KOPT-K1 (cell line): Measurements from ENCODE around the gene DLG4.
"Not testable (repeated sequence)": the region's sequence is repeated elsewhere in the genome, so short reads cannot be mapped to it uniquely, and the experiment has no call there.

Experiments used
- H3K27ac ChIP-seq: fragments of 200-600 bp; sonication (generic); 2 replicates; pipeline ENCODE4 v1.5.1; 2016; ENCODE audit warnings: antibody characterized with exemption, mild to moderate bottlenecking, low read depth, low read length; ENCODE audit not compliant: poor library complexity, severe bottlenecking
- H3K36me3 ChIP-seq: fragments of 200-600 bp; sonication (generic); 2 replicates; pipeline ENCODE4 v1.5.1; 2017; ENCODE audit warnings: antibody characterized with exemption, mild to moderate bottlenecking, low read length, moderate library complexity; ENCODE audit not compliant: insufficient read depth
- H3K9me3 ChIP-seq: fragments of 200-600 bp; sonication (generic); 2 replicates; pipeline ENCODE4 v1.5.1; 2017; ENCODE audit warnings: antibody characterized with exemption, low read length, mild to moderate bottlenecking; ENCODE audit not compliant: insufficient read depth, poor library complexity, severe bottlenecking

Gene DLG4

DNA sequence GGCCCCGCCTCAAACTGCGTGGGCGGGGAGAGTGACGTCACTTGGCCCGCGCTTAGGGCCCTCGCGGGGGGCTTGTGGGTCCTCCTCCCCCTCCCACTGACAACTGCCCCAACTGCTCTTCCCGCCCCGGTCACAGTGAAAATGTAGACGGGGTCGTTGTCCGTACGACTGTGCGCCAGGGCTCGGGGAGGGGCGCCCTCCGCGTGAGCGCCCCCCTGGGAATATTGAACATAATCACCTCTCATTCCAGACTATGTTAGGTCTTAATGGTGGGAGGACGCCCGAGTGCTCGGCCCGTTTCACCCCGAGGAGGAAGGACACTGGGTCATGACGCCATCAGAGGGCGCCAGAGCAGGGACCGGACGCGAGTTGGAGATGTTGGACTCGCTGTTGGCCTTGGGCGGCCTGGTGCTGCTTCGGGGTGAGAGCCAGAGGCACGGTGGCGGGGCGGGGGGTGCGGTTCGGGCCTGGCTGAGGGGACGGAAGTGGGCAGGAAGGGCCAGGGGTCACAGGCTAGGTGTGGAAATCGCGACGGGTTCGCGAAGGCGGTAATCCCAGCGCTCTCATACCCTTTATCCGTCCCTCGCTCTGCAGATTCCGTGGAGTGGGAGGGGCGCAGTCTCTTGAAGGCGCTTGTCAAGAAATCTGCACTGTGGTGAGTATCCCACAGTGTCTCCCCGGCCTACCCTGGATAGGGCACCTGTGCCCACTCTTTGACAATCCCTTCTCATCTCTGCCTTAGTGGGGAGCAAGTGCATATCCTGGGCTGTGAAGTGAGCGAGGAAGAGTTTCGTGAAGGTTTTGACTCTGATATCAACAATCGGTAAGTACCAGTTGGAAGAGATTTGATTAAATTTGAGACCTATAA lies 32.8 kb upstream of the DLG4 start, which contains the start of gene ELP5:
ELP5 (plus strand) TSS at position 40 of the 868 bp plus-strand sequence; CDS start at position 376, 336 bp downstream.
- H3K36me3 ChIP-seq: peaks cover 43% of the 10 kb centered on the region

DNA sequence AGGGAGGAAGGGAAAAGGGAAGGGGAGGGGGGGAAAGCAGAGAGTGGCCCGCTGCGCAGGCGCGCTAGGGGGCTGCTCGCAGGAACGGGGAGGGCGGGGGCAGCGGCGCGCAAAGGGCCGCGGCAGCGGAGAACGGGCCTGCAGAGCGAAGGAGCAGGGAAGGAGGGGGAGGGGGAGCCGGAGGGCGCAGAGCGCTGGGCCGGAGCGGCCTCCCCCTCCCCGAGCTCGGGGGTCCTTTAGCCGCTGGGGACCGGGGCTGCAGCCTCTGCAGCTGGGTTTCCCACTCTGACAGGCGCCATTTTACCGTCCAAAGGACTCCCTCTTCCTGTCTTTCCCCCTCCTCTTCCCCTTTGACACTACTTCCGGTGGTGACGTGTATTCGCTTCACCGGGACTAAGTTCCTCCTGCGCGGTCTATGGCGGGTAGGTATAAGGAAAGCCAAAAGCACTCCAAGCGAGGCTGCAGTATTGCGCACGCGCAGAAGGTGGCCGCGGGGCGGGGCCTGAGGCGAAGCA lies 32.1 kb upstream of the DLG4 start, which contains the start of gene CTDNEP1:
CTDNEP1 (minus strand) TSS at position 74 of the 515 bp plus-strand sequence. CDS start 438 bp downstream, outside the sequence.
- peaks cover 43% of the 10 kb centered on the region for H3K36me3 ChIP-seq
- H3K27ac ChIP-seq: peak within 1 kb of the TSS; percentile 98
- H3K9me3 ChIP-seq: no peaks in the 10 kb centered on the region

More for the DNA sequence above, 32.8 kb upstream of the DLG4 start, which contains the start of gene ELP5:
- Histone ChIP-seq H3K27ac (peak within 1 kb of the TSS; percentile 98), H3K9me3 (no peaks in the 10 kb centered on the region)

DNA sequence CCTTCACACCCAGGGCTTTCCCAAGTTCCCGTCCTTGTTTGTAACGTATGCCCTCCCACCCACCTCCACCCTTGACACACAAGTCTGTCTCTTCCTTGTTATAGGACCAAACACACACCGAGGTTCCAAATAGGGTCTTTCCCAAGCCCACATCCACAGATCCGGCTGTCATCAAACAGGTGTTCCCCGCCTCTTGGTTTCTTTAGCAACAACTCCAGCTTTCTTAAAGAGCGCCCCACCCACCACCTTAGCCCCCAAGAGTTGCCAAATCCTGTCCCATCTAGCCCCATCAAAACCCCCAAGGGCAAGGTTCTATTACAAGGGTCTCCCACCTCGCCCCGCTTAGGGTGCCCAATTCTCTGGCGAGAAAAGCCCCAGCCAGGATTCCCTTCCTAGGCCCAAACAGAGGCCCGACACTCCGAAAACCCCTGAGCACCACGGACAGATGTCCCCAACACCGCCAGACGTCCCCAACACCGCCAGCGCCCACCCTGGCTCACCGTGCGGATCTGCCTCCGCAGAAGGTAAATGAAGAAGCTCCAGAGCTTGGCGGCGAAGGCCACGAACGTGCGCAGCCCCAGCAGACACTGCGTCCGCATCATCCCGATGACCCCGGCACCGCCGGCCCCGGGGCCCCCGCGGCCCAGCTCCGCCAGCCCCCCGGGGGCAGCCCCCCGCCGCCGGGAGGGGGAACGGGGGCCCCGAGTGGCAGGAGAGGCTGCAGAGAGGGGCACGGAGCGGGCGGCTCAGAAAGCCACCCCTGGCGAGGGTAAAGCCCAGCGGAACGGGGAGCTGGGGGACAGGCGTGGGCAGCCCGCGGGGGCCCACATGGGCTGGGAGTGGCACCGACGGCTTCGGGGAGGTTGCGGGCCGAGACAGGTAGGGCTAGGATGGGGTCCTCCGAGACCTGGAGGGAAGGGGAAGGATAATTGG lies 31.3 kb upstream of the DLG4 start:
- peak overlapping the region; percentile 98 for H3K27ac ChIP-seq

DNA sequence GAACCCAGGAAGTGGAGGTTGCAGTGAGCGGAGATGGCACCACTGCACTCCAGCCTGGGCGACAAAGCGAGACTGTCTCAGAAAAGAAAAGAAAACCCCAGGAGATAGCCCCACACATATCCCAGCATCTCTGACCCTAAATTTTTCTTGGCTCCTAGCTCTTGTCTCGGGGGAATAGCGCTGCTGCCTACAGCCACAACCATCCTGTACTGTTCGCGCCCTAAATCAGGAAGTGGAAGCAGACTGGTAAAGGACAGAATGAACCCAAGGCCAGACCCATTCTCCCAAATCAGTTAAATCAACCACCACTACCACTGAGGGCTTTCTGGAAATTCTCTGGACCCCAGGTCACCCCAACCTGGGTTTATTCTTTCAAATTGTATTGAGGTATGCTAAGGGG lies 30.2 kb upstream of the DLG4 start:
- Histone ChIP-seq H3K9me3 (no peaks in the 10 kb centered on the region), H3K27ac (peak overlapping the region; percentile 98), H3K36me3 (peaks cover 43% of the 10 kb centered on the region)

More for the DNA sequence above, 31.3 kb upstream of the DLG4 start:
- H3K36me3 ChIP-seq: peaks cover 43% of the 10 kb centered on the region
- H3K9me3 ChIP-seq: no peaks in the 10 kb centered on the region

DNA sequence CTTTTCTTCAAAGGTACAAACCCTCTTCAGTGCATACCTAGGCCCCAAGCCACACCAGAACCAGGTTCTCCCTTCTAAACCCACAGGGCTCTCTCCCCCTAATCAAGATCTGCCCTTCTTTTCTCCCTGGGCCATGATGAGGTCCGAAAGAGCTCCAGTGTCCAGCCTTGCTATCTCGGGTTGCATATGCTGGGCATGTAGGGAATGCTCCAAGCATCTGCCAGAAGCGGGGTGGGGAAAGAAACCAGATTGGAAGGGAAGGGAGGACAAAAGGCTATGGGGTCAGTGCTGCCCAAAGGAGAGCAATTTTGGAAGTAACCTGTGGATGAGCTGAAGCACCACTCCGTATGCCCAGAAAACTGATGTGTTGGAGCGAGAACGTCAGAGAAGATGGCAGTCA lies 29.6 kb upstream of the DLG4 start:
- H3K27ac ChIP-seq: no peak overlapping the region
- peaks cover 43% of the 10 kb centered on the region for H3K36me3 ChIP-seq
- H3K9me3 ChIP-seq: no peaks in the 10 kb centered on the region

DNA sequence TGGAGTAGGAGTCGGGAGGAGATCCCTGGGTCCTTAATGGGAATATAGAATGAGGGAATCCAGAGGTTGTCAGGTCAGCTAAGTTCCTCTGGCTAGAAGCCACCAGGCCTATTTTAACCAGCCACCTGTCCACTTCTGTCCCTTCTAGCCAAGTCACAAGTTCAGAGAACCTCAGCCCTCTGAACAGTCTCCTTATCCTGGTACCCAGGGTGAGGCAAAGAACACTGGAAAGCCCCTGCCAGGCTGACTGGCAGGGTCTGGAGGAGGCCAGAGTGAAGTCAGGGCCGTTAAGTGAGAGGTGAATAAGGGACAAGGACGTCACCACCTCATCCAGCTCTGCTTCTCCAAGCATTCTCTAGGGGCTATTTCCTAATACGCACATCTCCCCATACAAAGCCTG lies 29.2 kb upstream of the DLG4 start:
- H3K9me3 ChIP-seq: no peaks in the 10 kb centered on the region
- H3K36me3 ChIP-seq: peaks cover 43% of the 10 kb centered on the region
- H3K27ac ChIP-seq: no peak overlapping the region

DNA sequence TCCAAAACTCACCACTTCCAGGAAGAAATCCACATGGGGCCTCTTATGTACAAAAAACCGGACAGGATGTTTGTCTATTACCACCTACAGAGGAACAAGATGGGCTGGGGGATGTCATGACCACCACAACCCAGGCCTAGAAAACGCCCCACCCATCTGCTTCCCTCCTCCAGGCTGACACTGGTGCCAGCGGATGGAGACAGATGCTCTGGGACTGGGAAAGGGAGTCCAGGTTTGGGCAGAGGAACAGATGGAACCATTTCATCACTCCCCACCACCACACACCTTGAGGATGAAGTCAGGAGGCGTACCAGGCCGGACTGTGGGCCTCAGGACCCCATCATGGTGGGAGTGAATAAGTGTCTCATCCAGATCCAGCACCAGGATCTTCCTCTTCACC lies 27.1 kb upstream of the DLG4 start:
- no peaks in the 10 kb centered on the region for H3K9me3 ChIP-seq
- H3K36me3 ChIP-seq: peaks cover 50% of the 10 kb centered on the region
- no peak overlapping the region for H3K27ac ChIP-seq

DNA sequence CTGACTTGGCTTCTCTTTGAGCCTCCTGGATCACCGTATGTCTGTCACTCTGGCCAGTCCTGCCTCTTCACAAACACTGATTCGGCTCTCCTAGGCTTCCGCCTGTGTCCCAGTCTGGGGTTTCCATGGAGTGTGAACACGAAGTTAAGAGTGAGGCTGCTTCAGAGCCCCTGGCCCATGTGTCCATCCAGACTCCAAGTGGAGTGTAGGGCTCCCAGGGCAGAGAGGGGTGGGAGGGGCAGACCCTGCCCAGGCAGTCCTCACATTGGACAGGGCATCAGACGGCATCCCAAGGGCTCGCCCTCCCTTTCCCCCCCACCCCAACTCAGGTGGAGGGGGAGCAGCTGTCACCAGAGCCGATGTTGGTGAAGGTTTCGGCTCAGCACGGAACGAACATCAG lies 24.2 kb upstream of the DLG4 start:
- H3K36me3 ChIP-seq: peaks cover 57% of the 10 kb centered on the region
- H3K9me3 ChIP-seq, H3K27ac ChIP-seq: not testable (repeated sequence)

DNA sequence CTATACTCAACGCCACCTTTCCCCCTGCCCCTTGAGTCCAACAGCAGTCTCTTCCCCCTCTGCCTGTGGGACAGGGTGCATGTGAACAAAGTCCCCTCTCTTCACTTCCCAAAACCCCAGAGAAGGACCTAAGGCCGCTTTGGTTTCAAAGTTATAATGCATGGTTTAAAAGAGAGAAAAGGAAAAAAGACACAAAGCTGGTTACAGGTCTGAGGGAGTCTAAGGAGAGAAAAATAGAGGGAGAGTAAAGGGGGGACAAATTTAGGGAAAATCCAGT lies 23.8 kb upstream of the DLG4 start:
- H3K9me3 ChIP-seq: no peaks in the 10 kb centered on the region
- peaks cover 54% of the 10 kb centered on the region for H3K36me3 ChIP-seq
- H3K27ac ChIP-seq: peak overlapping the region; percentile 80

DNA sequence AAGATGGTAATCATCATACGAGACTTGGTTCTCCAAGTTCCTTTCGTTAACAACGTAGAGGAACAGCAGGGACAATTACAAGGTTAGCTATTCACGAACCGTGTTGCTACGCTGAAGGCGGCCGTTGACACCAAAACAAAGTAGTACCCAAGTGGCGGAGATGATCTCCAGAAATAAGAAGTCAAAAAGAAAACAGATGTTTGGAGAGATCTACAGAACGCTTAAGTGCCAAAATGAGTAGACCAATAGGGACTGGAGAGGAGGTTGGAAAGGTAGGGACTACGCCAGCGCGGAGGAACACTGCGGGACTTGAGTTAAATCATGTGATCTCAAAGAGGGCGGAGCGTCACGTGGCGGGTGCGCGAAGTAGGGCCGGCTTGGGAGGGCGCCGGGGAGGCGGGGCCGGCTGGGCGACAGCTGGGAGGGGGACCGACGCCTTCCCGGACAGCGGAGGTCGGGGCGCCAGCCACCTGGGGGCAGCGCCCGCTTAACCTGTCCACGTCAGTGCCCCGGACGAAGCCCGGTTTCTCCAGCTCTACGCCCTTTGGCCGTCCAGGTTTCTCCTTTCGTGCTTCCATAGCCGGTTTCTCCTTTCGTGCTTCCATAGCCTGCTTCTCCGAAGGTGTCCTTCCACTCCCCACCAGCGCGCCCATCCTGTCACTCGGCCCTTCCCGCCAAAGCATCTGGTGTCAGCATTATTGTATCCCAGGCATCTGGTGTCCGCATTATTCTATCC lies 23.2 kb upstream of the DLG4 start:
- Histone ChIP-seq H3K36me3 (peaks cover 54% of the 10 kb centered on the region), H3K27ac (peak overlapping the region; percentile 80), H3K9me3 (no peaks in the 10 kb centered on the region)

DNA sequence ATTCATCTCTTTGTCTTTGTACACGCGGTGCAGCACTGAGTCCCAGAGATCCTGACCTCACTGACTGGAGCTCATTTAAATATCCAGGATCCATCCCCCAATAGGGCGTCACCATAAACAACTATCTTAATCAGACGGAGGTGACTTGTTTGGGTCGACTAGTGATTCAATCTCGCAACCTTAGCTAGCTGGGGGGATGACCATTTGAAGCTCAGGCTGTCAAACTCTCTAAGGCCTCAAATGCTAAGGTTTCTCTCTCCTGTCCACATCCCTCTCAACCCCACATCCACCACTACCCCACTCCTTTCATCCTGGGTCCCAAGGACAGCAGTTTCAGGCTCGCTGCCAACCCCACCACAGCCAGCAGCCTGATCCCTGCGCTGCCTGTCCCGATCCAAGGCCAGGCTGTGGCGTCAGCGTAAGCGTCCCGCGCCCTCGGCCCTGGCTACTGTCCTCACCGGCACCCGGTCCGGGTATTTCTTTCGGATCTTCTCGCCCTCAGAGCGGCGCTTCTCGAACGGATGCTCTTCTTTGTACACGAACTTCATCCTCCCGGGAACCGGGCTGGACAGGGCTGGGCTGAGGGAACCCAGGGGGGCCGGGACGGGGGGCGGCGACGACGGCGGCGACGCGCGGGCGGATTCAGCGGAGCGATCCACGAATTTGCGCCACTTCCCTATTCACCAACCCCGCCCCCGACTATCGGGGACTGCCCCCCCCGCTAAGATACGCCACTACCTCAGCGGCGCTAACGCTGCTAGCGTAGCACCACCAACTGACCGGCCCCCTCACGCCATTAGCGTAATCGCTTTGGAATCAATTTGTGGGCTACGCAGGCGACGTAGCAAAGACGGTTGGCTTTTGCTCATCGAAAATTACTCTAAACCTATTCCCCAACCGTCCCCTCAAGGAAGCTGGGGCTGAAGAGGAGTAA lies 22.4 kb upstream of the DLG4 start, which contains the start of gene GABARAP:
GABARAP (minus strand) TSS at position 667 of the 934 bp plus-strand sequence; CDS start at position 548, 119 bp downstream.
- Histone ChIP-seq H3K9me3 (no peaks in the 10 kb centered on the region), H3K36me3 (peaks cover 54% of the 10 kb centered on the region), H3K27ac (peak within 1 kb of the TSS; percentile 80)

DNA sequence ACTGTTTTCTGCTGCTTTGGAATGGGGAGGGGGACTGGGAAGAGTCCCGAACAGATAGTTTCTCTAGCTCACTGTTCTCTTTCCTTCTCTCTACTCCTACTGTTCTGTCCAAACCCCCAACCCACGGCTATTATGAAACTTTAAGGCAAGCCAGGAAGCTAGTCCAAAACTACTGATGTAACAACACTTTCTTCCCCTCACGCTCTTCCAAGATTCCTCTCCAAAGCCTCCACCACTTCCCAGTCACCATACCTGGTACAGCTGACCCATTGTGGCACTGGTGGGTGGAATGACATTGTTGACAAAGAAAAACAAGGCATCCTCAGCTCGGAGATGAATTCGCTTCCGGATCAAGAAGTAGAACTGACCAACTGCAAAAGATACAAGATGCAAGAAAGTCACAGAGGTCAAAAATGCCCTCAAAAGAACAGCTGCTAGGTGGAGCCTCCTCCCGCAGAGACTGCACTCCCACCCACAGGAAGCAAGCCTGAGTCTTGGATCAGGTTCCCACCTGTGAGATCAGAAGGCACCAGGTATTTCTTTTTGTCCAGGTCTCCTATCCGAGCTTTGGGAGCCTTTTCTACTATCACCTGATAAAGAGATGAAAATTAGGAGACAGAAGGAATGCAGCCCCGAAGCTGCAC lies 21.6 kb upstream of the DLG4 start:
- peaks cover 54% of the 10 kb centered on the region for H3K36me3 ChIP-seq
- peak overlapping the region; percentile 80 for H3K27ac ChIP-seq
- H3K9me3 ChIP-seq: no peaks in the 10 kb centered on the region

DNA sequence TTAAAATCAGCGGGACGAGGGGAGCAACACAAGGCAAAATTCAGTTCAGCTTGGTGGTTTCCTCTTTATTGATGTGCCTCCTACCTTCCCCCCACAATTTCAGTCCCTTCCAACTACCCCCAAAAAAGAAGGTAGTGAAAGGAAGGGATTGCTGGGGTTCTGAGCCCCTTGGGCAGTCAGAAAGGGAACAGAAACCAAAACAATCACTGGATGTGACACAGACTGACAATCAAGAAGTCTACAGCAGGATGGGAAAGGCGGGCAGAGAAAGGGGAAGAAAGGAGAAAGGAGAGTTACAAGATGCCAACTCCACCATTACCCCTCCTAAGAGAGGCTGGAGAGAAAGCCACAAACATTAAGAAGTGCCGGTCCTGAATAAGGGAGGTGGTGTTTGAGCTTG lies 20.7 kb upstream of the DLG4 start:
- peak overlapping the region; percentile 2 for H3K27ac ChIP-seq
- peaks cover 54% of the 10 kb centered on the region for H3K36me3 ChIP-seq
- H3K9me3 ChIP-seq: no peaks in the 10 kb centered on the region
